Hematopoietic multipotent progenitor cell (in vitro differentiated cells): ENCODE results near the gene CCNE1. TPM values are rescaled to one million over a fixed set of nuclear protein-coding genes. Genes with fewer than 3 reads are reported as not detected.

Experiments
- DNase-seq, 3 donors: peaks; one replicate each; pipeline ENCODE4 v3.0.0-alpha.2; 2011 to 2015; ENCODE audit warnings: low read depth in 2 of 3, low spot score in 2 of 3
- total RNA-seq: library from RNA; depleted of rRNA; stranded (reverse); fragments of >200 nt; gene quantifications from one replicate; pipeline ENCODE4 v1.2.3, GENCODE V29; 2012

The CCNE1 gene
- 4.0 TPM for total RNA-seq

DNA sequence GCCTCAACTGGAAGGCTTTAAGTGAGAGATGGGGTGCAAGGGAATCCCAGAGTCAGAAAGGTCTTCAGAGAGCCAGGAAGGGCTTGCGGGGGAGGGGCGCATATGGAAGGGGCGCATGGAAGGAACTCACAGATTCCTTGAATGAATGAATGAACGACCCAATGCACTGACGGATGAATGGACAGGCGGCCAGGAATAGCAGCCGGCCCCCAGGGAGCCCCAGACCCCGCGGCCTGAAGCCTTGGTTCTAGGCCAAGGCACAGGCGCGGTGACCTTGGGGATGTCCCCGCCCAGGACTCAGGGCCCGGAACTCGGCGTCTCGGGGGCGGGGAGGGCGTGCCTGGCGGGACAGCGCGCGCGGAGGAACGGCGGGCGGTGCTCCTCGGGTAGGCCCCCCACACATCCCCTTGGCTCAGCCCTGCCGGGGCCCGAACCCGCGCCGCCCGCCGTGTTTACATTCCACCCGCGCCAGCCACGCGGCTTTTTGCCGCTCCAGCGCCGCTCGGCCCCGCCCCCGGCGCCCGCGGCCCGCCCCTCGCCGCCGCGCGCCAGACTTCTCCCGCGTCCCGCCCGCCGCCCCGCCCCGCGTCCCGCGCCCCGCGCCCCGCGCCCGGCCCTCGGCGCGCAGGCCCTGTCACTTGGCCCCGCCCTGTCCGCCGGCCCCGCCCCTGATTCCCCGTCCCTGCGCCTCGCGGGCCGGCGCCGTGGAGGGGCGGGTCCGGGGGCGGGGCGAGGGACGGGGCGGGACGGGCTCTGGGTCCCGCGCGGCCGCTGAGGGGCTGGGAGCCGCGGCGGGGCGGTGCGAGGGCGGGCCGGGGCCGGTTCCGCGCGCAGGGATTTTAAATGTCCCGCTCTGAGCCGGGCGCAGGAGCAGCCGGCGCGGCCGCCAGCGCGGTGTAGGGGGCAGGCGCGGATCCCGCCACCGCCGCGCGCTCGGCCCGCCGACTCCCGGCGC is at the start of gene CCNE1:
Gene CCNE1, plus strand, starts transcription at position 867 of the 955 bp plus-strand sequence. CDS start 565 bp downstream, outside the sequence.
- DNase-seq = peak; percentile 77 to 91 (median 84)

DNA sequence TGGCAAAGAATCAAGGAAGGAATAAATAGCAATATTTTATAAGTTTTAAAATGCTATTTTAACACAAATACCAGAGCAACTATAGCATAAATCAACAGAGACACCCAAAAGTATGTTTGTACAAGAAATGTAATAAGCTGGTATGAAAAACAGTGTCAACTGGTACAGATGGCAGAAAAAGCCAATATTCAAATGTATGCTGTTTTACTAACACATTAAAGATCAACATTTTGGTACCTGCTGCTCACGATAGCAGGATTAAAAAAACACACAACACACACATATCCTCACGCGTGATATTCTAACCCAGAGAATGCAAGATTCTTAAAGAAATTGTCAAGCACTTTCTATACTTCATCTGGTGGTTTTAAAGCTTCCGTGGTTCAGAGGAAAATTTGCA is 48.6 kb upstream of the CCNE1 start:
- DNase-seq = no peak

DNA sequence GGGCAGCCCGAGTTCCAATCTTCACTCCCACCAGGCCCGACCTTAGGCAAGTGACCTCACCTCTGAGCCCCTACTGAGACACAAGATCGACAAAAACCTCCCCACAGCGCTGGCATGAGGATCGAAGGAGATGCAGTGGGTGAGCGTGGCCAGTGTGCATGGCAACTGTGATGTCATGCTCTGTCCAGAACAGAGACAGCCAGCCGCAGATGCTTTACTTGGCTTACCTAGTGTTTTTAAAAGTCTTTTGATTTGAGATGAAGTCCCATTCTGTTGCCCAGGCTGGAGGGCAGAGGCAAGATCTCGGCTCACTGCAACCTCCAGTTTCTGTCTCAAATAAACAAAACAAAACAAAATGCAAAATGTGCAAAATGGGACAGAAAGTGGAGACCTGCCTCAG is 47.4 kb upstream of the CCNE1 start:
- no peak for DNase-seq

GRCh38 chr19:29766100-29766499 is 45.7 kb upstream of the CCNE1 start:
- DNase-seq = no peak

GRCh38 chr19:29767039-29767735 is 44.6 kb upstream of the CCNE1 start:
- no peak for DNase-seq

- no peak for DNase-seq
Observed at GRCh38 chr19:29768166-29768565, 43.6 kb upstream of the CCNE1 start.

DNA sequence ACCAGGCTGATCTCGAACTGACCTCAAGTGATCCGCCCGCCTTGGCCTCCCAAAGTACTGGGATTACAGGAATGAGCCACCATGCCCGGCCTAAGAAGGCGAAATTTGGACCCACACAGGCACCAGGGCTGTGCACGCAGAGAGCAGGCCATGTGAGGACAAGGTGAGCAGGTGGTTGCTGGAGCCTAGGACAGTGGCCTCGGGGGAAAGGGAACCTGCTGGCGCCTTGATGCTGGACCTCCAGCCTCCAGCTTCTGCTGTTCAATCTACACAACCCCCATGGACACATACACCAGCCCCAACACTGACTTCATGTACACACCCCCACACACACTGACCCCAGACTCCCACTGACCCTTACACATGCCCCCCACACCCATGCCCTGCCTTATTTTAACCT is 41.8 kb upstream of the CCNE1 start:
- no peak for DNase-seq

DNA sequence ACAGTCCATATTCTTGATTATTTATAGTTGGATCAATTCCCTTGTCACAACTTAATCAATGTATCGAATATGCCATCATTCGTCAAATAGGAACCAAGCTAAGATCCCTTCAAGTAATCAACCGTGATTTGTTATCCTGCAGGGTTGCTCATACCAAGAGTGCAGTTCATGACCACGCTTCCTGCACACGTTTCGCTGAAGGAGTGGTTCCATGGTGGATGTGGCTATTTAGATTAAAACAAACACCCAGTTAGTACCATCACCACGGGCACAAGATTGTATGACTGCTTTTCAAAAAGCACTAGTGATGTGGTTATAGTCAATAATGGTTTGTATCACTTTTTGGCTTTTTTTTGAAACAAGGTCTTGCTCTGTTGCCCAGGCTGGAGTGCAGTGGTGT is 41.1 kb upstream of the CCNE1 start:
- DNase-seq = no peak

DNA sequence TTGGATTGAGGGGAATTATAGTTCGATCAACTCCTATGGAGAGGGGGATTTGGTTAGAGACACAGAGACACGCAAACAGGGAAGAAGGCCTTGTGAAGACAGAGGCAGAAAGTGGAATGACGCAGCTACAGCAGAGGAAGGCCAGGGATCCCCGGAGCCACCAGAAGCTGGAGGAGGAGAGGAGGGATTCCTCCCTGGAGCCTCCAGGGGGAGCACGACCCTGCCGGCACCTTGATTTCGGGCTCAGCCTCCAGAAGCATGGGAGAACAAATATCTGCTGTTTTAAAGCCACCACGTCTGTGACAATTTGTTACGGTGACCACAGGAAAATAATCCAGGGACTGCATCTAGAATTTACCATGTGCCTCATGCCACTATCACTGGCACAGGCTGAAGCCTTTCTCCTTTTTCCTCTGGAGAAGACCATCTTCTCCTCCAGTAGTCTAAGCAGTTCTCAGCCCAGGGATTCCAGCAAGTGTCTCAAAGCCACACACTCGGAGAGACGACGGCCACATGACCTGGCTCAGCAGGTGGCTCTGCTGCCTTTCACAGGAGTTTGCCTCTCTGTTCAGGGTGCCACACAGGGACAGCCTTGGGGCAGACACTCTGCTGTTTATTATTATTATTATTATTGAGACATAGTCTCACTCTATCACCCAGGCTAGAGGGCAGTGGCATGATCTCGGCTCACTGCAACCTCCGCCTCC is 39.9 kb upstream of the CCNE1 start:
- peak in 2 of 3 donors; percentile 47 to 57 for DNase-seq

GRCh38 chr19:29772696-29773095 is 39.1 kb upstream of the CCNE1 start:
- no peak for DNase-seq

DNA sequence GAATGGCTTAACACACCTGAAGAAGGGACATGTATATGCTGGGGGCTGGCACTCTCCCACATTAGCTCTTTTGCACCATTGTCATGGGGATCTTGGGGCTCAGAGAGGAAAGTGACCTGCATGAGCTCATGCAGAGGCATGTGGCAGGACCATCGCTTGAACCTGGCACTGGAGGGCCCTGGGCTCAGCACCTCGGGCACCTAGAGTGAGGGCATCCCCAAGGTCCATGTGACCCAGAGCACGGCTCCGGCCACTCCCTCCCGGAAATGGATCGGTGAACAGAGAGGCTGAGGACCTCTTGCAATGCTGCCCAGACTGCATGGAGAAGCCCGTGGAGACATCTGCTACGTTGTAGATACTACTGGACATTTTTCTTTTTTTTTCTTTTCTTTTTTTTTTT is 38.6 kb upstream of the CCNE1 start:
- DNase-seq = no peak

GRCh38 chr19:29774126-29774525 is 37.7 kb upstream of the CCNE1 start:
- no peak for DNase-seq

DNA sequence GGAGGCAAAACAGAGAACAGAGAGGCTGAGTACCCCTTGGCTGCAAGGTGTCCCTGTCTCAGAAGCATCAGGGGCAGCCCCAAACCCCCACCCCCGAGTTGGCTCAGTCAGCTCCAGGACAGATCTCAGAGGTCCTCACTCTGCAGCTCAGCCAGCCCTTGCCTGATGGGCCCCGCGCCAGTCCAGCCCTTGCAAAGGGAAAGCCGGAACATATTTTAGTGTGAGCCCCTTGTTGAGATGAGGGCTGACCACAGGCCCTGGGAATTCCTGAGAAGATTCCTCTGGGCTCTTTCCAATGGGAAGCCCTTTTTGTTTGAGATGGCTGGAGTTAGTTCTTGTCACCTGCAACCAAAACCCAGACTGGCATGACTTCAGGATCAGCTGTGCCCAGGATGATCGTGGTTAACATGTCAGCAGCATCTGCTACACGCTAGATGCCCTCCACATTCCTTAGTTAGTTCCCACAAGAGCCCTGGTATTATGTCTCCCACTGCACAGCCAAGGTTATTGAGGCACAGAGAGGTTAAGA is 33.9 kb upstream of the CCNE1 start:
- no peak for DNase-seq

- peak in 1 of 3 donors; percentile 28 for DNase-seq
Observed at GRCh38 chr19:29779921-29780320, 31.9 kb upstream of the CCNE1 start.

- DNase-seq = no peak
Observed at GRCh38 chr19:29781386-29782259, 30.2 kb upstream of the CCNE1 start.

- no peak for DNase-seq
Observed at GRCh38 chr19:29782260-29782580, 29.6 kb upstream of the CCNE1 start.

DNA sequence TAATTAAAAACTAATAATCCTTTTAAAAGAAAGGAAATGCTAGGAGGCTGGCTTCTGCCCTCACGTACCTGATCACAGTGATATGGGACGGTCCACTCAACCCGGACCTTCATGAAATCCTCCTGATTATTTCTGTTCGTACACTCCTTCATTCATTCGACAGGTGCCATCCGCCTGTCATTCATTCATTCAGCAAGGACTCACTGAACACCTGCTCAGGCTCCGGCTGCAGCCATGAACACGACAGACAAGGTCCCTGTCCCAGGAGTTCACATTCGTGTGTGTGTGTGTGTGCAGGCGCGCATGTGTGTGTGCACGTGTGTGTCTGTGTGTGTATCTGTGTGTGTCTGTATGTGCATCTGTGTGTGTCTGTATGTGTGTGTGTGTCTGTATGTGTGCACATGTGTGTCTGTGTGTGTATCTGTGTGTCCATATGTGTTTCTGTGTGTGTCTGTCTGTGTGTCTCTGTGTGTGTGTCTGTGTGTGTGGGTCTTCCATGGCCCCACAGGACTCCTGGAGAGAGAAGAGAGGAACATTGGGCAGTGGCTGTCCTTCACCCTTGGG is 28.1 kb upstream of the CCNE1 start:
- no peak for DNase-seq

DNA sequence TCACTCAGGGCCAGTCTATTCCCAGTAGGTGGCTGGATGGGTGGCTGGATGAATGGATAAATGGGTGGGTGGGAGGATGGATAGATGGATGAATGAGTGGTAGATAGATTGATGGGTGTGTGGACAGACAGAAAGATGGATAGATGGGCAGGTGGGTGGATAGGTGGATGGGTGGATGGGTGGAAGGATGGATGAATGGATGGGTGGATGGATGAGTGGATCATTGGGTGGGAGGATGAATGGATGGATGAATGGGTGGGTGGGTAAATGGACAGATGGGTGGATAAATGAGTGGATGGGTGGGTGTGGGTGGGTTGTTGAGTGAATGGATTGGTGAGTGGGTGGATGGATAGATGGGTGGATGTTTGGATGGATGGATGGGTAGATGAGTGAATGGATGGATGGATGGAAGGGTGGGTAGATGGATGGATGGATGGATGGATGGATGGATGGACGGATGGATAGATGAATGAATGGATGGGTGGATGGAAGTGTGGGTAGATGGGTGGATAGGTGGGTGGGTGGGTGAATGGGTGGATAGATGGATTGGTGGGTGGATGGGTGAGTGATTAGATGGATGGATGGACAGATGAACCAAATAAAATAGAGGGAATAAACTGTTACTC is 27.1 kb upstream of the CCNE1 start:
- no peak for DNase-seq

DNA sequence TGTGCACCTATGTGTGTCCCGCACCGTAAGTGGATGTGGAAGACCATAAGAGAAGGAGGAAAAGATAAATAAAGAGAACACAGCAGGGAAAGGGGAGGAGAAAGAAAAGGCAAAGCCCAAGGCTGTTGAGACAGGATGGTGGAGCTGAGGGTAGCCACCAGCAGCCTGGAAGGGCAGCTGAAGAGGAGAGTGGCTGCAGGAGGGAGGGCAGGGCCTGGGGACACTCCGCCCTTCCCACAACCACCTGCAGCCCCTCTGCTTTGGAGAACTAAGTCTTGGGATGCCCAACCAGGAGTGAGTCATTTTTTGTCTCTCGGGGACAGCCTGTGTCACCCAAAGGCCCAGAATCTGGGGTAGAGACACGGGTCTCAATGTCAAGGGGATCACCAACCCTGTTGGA is 26.4 kb upstream of the CCNE1 start:
- DNase-seq = no peak
